A549 (cell line): ENCODE measurements around the gene KHSRP.

ENCODE experiments used
- BHLHE40 ChIP-seq: IDR thresholded peaks from 2 replicates; pipeline ENCODE4 v1.6.1; 2012; ENCODE audit warnings: low read depth, low read length, inconsistent platforms
- FOSL2 ChIP-seq, 2 experiments: fragments of 450-650 bp in 1 of 2; fragments of >200 bp in 1 of 2; sonication (Bioruptor Twin) in 1 of 2; formaldehyde crosslinking; IDR thresholded peaks; 2 replicates each; pipeline versions ENCODE4 v1.5.0 to v1.6.1; 2016 to 2020; ENCODE audit warnings: mild to moderate bottlenecking in 1 of 2, moderate library complexity in 1 of 2
- JUN ChIP-seq, 2 experiments: fragments of >200 bp; sonication (Bioruptor Twin); formaldehyde crosslinking; IDR thresholded peaks; 2 replicates in 1 of 2; 3 replicates in 1 of 2; pipeline ENCODE4 v1.6.1; 2016 to 2017
- MYC ChIP-seq: IDR thresholded peaks from 2 replicates; pipeline ENCODE4 v1.6.1; 2012; ENCODE audit warnings: mild to moderate bottlenecking, inconsistent platforms, low read length, improper control_type of control experiment, borderline replicate concordance
- RAD21 ChIP-seq, 2 experiments: fragments of >200 bp in 1 of 2; sonication (Bioruptor Twin) in 1 of 2; formaldehyde crosslinking in 1 of 2; IDR thresholded peaks in 1 of 2; conservative IDR thresholded peaks in 1 of 2; 2 replicates in 1 of 2; 3 replicates in 1 of 2; pipeline ENCODE4 v1.6.1; 2012 to 2018; ENCODE audit warnings: inconsistent platforms in 1 of 2
- ZSCAN20 ChIP-seq: fragments of 250-450 bp; sonication (Bioruptor Pico); IDR thresholded peaks from 2 replicates; pipeline ENCODE4 v1.8.0; 2022; ENCODE audit warnings: mild to moderate bottlenecking, moderate library complexity
- TF ChIP-seq, protein P1 (sequence below): IDR thresholded peaks from 2 replicates; pipeline ENCODE4 v1.6.1; 2012
- TF ChIP-seq, protein P2 (sequence below): fragments of >200 bp; sonication (Bioruptor Twin); formaldehyde crosslinking; IDR thresholded peaks from 3 replicates; pipeline ENCODE4 v1.5.1; 2016
- TF ChIP-seq, protein P3 (sequence below): fragments of 150-350 bp; IDR thresholded peaks from 2 replicates; pipeline ENCODE4 v1.6.1; 2014; ENCODE audit warnings: low read depth, mild to moderate bottlenecking, low read length

DNA sequence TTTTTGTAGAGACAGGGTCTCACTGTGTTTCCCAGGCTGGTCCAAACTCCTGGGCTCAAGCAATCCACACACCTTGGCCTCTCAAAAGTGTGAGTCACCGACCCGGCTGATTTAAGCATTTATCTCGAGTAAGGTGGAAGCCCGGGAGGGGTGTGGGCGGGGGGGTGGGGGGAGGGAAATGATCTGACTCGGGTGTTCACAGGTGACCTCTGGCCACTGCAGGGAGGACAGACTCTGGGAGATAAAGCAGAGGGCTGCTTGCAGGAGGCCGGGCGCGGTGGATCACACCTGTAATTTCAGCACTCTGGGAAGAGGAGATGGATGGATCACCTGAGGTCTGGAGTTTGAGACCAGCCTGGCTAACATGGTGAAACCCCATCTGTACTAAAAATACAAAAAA is 49.0 kb upstream of the KHSRP start:
- TF ChIP-seq, protein P1, sequence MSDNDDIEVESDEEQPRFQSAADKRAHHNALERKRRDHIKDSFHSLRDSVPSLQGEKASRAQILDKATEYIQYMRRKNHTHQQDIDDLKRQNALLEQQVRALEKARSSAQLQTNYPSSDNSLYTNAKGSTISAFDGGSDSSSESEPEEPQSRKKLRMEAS = no peak
- TF ChIP-seq, protein P2, sequence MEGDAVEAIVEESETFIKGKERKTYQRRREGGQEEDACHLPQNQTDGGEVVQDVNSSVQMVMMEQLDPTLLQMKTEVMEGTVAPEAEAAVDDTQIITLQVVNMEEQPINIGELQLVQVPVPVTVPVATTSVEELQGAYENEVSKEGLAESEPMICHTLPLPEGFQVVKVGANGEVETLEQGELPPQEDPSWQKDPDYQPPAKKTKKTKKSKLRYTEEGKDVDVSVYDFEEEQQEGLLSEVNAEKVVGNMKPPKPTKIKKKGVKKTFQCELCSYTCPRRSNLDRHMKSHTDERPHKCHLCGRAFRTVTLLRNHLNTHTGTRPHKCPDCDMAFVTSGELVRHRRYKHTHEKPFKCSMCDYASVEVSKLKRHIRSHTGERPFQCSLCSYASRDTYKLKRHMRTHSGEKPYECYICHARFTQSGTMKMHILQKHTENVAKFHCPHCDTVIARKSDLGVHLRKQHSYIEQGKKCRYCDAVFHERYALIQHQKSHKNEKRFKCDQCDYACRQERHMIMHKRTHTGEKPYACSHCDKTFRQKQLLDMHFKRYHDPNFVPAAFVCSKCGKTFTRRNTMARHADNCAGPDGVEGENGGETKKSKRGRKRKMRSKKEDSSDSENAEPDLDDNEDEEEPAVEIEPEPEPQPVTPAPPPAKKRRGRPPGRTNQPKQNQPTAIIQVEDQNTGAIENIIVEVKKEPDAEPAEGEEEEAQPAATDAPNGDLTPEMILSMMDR = no peak
- TF ChIP-seq RAD21 (conservative IDR thresholded peaks at IDR 0.05 in 1 of 2, IDR thresholded peaks at IDR 0.05 in 1 of 2) = no peak
- no peak for TF ChIP-seq ZSCAN20 (CRISPR knock-in tag)
- TF ChIP-seq MYC = no peak
- TF ChIP-seq JUN (IDR thresholded peaks at IDR 0.05) = no peak
- TF ChIP-seq, protein P3, sequence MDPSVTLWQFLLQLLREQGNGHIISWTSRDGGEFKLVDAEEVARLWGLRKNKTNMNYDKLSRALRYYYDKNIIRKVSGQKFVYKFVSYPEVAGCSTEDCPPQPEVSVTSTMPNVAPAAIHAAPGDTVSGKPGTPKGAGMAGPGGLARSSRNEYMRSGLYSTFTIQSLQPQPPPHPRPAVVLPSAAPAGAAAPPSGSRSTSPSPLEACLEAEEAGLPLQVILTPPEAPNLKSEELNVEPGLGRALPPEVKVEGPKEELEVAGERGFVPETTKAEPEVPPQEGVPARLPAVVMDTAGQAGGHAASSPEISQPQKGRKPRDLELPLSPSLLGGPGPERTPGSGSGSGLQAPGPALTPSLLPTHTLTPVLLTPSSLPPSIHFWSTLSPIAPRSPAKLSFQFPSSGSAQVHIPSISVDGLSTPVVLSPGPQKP = no peak
- TF ChIP-seq BHLHE40 = no peak
- no peak for TF ChIP-seq FOSL2 (IDR thresholded peaks at IDR 0.05)
- TF ChIP-seq FOSL2 (CRISPR knock-in tag; IDR thresholded peaks at IDR 0.05) = no peak
